ENCODE measurements around the gene CD63.
A peak's percentile ranks its signal among the peaks of the same experiment; 100 is the strongest.
"Not testable (repeated sequence)": the region's sequence is repeated elsewhere in the genome, so short reads cannot be mapped to it uniquely, and the experiment has no call there.

Gene CD63

GRCh38 chr12:55728939-55729818 is at the start of gene CD63:
Gene CD63 (minus strand): TSS chr12:55729009. CDS start chr12:55728341, 668 bp downstream.
- no peak for TF ChIP-seq ZFX (IDR thresholded peaks at IDR 0.05; ENCODE audit: borderline replicate concordance)
- TF ChIP-seq CTCF (IDR thresholded peaks at IDR 0.05), result no peak
- H3K27ac ChIP-seq, result peak within 1 kb of the TSS; percentile 99

GRCh38 chr12:55777856-55778255 is 49.0 kb upstream of the CD63 start:
- TF ChIP-seq ZFX (IDR thresholded peaks at IDR 0.05; ENCODE audit: borderline replicate concordance) (no peak), CTCF (IDR thresholded peaks at IDR 0.05) (no peak)
- H3K27ac ChIP-seq, result no peak overlapping the region

GRCh38 chr12:55771736-55772135 is 42.9 kb upstream of the CD63 start:
- H3K27ac ChIP-seq, result no peak overlapping the region
- no peak for TF ChIP-seq ZFX (IDR thresholded peaks at IDR 0.05; ENCODE audit: borderline replicate concordance)
- no peak for TF ChIP-seq CTCF (IDR thresholded peaks at IDR 0.05)

GRCh38 chr12:55767156-55767555 is 38.3 kb upstream of the CD63 start:
- no peak for TF ChIP-seq ZFX (IDR thresholded peaks at IDR 0.05; ENCODE audit: borderline replicate concordance)
- TF ChIP-seq CTCF (IDR thresholded peaks at IDR 0.05), result no peak
- H3K27ac ChIP-seq, result no peak overlapping the region

- TF ChIP-seq CTCF (IDR thresholded peaks at IDR 0.05) (no peak), ZFX (IDR thresholded peaks at IDR 0.05; ENCODE audit: borderline replicate concordance) (no peak)
- H3K27ac ChIP-seq, result no peak overlapping the region
These were observed 37.0 kb upstream of the CD63 start for GRCh38 chr12:55765736-55766290.

GRCh38 chr12:55762646-55763045 is 33.8 kb upstream of the CD63 start:
- no peak for TF ChIP-seq ZFX (IDR thresholded peaks at IDR 0.05; ENCODE audit: borderline replicate concordance)
- TF ChIP-seq CTCF (IDR thresholded peaks at IDR 0.05), result no peak
- no peak overlapping the region for H3K27ac ChIP-seq

- H3K27ac ChIP-seq, result no peak overlapping the region
- TF ChIP-seq ZFX (IDR thresholded peaks at IDR 0.05; ENCODE audit: borderline replicate concordance), result no peak
- TF ChIP-seq CTCF (IDR thresholded peaks at IDR 0.05), result no peak
These were observed 31.9 kb upstream of the CD63 start for GRCh38 chr12:55760663-55761062.

- H3K27ac ChIP-seq, result not testable (repeated sequence)
These were observed 29.8 kb upstream of the CD63 start for GRCh38 chr12:55758575-55758974.

Data from 22Rv1 (cell line).